GM21360 (cell line): ENCODE data around the gene CYS1.
A peak's percentile ranks its signal among the peaks of the same experiment; 100 is the strongest.

ENCODE experiments used
- ATAC-seq: cut with Tn5 transposase; IDR thresholded peaks from one replicate; pipeline ENCODE4 v1.9.1; 2021; ENCODE audit warnings: mild to moderate bottlenecking, moderate library complexity; ENCODE audit not compliant: unreplicated experiment

The CYS1 gene

GRCh38 chr2:10052216-10052615 is 28.0 kb downstream of the CYS1 start:
- ATAC-seq: no peak

GRCh38 chr2:10048501-10049171 is 31.6 kb downstream of the CYS1 start:
- no peak for ATAC-seq

GRCh38 chr2:10047616-10048500 is 32.4 kb downstream of the CYS1 start:
- ATAC-seq: no peak

- no peak for ATAC-seq
These were observed 33.3 kb downstream of the CYS1 start for GRCh38 chr2:10046931-10047330.

- no peak for ATAC-seq
These were observed 34.5 kb downstream of the CYS1 start for GRCh38 chr2:10045561-10046355.

GRCh38 chr2:10043906-10044601 is 36.2 kb downstream of the CYS1 start:
- ATAC-seq: peak; percentile 52

GRCh38 chr2:10043256-10043905 is 36.8 kb downstream of the CYS1 start, which contains the start of gene KLF11:
Gene KLF11, plus strand, starts transcription at chr2:10043550. Its CDS starts 167 bp downstream, at chr2:10043717.
- peak; percentile 61 for ATAC-seq

- ATAC-seq: no peak
These were observed 37.7 kb downstream of the CYS1 start for GRCh38 chr2:10042301-10043161.

GRCh38 chr2:10041711-10042110 is 38.5 kb downstream of the CYS1 start:
- no peak for ATAC-seq

- no peak for ATAC-seq
These were observed 40.4 kb downstream of the CYS1 start for GRCh38 chr2:10039658-10040410.

GRCh38 chr2:10038716-10039115 is 41.5 kb downstream of the CYS1 start:
- ATAC-seq: no peak

- ATAC-seq: no peak
These were observed 42.1 kb downstream of the CYS1 start for GRCh38 chr2:10038123-10038522.

- peak; percentile 44 for ATAC-seq
These were observed 43.9 kb downstream of the CYS1 start for GRCh38 chr2:10036095-10036884.

- ATAC-seq: no peak
These were observed 44.6 kb downstream of the CYS1 start for GRCh38 chr2:10035633-10036032.

- no peak for ATAC-seq
These were observed 45.2 kb downstream of the CYS1 start for GRCh38 chr2:10035053-10035422.

GRCh38 chr2:10034333-10035052 is 45.7 kb downstream of the CYS1 start:
- ATAC-seq: no peak
